HG03460 (cell line): Measurements from ENCODE around the gene PTH2R.
"Not testable (repeated sequence)": the region's sequence is repeated elsewhere in the genome, so short reads cannot be mapped to it uniquely, and the experiment has no call there.

ENCODE experiments used
- ATAC-seq: cut with Tn5 transposase; IDR thresholded peaks from one replicate; pipeline ENCODE4 v1.9.1; 2021; ENCODE audit not compliant: unreplicated experiment

Gene PTH2R

DNA sequence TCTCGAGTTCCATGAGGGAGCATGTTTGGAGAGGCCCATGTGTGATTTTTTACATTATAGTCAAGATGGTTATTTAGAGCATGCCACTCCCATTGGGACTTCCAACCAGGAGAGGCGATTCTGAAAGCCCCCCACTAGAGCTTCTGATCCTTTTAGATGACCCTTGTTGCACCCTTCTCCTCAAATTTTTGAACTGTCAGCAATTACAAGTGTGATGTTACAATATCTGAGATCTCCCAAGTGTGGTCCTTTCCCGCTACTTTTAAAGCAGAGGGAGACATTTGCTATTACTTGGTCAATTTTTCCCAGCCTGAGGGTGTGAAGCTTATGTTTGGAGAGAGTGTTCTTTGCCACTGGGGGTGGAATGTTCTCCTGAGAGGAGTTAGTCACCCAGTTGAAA lies 16.7 kb upstream of the PTH2R start:
- no peak for ATAC-seq

- ATAC-seq: no peak
Observed at GRCh38 chr2:208392300-208392699, 14.3 kb upstream of the PTH2R start.

DNA sequence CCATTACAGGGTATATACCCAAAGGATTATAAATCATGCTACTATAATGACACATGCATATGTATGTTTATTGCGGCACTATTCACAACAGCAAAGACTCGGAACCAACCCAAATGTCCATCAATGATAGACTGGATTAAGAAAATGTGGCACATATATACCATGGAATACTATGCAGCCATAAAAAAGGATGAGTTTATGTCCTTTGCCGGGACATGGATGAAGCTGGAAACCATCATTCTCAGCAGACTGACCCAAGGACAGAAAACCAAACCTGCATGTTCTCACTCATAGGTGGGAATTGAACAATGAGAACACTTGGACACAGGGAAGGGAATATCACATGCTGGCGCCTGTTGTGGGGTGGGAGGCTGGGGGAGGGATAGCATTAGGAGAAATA lies 9.8 kb upstream of the PTH2R start:
- not testable (repeated sequence) for ATAC-seq

DNA sequence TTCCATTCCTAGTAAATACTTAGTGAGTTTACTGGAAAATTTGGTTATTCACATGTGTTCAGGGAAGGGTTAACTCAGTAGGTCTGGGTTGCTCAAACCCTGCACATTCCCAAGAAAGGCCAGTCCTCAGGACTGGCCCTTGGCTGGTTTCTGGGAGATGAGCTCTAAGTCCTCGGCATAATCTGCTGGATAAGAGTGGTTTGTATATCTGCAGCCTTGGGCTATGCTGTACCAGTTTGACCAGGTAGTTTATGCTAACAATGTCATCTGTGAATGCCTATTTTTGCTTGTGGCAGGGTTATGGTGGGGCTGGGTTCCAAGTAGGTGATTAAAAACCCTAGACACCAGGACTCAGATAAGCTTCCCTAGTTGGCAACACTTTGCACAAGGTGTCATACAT lies 7.4 kb upstream of the PTH2R start:
- no peak for ATAC-seq

DNA sequence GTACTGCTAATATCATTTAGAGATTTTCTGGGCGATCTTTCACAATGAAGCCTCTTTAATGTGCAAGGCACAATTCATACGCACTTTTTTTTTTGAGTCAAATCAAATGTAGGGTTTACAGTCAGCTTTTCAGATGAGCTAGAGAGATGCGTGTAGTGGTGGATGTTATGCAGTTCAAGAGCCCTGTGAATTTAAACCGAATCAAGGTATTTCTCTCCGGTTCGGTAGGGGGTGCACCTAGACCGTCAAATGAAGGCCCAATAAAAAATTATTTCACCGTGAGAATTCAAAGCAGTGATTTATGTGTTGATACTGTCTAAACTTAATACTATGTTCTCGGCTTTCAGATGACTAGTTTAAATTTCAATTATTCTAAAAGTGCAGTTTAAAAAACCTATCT lies 1.1 kb downstream of the PTH2R start:
- ATAC-seq: no peak

DNA sequence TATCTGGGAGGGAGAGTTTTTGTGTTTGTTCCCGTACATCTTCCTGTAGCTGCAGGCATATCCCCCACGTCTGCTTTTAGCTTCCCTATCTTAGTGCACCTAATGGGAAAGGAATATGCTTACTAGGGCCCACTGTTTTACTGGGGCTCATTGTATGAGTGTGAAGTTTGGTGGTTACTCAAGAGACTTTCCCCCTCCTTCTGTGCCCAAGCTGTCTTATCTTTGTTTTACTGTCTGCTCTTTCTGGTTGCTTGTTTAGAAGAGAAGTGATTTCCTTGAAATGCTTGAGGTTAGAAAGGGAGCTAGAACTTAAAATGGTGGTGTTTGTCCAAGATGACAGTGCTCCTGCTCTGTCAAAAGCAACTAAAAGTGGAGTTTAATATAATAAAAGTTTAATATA lies 7.3 kb downstream of the PTH2R start:
- no peak for ATAC-seq

DNA sequence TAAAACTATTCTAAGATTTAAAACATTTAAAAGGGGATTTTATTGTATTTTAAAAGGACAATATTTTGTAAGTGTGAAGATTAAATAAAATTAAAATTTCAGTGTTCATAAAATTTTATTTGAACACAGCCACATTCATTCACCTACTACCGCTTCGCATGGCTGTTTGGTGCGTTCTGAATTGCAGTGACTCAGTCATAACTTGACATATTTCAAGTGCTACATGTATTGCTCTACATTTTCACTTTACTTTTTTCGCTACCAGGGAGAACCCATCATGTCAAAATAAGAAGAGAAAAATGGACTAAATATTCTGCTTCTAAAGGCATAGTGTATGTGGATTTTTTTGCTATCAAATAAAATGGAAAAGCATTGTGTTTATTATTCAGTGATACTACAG lies 8.7 kb downstream of the PTH2R start:
- no peak for ATAC-seq

GRCh38 chr2:208415897-208416296 lies 9.3 kb downstream of the PTH2R start:
- no peak for ATAC-seq

- no peak for ATAC-seq
Observed at GRCh38 chr2:208426412-208427045, 19.9 kb downstream of the PTH2R start.

DNA sequence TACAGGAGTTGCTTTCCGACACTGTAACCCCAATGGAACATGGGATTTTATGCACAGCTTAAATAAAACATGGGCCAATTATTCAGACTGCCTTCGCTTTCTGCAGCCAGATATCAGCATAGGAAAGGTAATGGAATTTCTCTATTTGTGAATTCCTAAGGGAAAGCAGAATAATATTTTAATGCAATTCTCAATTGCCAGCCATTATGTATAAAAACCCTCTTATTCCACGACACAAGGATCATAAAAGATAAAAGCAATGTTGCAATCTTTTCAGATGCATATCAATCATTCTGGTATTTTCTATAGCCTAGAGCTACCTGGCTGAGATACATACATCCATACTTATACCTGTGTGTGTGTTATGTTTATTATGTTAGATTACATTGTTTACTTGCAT lies 31.2 kb downstream of the PTH2R start:
- ATAC-seq: no peak

GRCh38 chr2:208440716-208441115 lies 34.1 kb downstream of the PTH2R start:
- ATAC-seq: no peak

DNA sequence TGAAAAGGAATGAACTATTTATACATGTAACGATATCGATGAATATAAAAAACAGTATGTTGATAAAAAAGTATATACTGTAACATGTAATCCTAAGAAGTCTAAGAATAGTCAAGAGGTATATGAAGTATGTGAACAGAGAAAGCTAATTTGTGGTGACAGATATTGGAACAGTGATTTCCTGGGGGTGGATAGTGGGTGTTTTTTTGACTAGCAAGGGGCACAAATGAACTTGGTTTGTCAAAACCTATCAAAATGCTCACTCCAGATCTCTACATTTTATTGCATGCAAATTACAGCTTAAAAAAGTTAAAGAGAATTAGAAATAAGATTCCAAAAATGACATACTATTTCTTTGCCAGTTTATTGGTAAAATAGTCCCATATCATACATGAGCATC lies 35.4 kb downstream of the PTH2R start:
- ATAC-seq: no peak

GRCh38 chr2:208447447-208447846 lies 40.9 kb downstream of the PTH2R start:
- ATAC-seq: not testable (repeated sequence)

- no peak for ATAC-seq
Observed at GRCh38 chr2:208451061-208451460, 44.5 kb downstream of the PTH2R start.

GRCh38 chr2:208454861-208455260 lies 48.3 kb downstream of the PTH2R start:
- ATAC-seq: no peak

- ATAC-seq: no peak
Observed at GRCh38 chr2:208463721-208464120, 57.1 kb downstream of the PTH2R start.

DNA sequence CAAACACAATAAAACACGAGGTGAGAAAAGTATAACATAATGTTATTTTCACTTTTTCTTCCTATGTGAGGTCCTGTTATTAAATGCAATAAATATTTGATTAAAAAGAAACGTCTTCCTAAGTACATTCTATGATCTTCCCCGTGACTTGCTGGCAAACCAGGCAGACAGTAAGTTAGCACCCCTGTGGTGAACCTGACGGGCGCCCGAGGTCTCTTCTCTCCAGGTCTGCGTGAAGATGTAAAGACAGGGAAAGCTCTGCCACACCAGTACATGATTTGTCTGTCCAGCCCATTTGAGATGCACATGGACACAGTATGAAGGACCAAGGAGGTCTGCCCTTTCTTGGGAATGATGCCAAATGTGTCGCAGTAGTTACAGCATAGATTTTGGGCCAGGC lies 57.6 kb downstream of the PTH2R start:
- no peak for ATAC-seq

DNA sequence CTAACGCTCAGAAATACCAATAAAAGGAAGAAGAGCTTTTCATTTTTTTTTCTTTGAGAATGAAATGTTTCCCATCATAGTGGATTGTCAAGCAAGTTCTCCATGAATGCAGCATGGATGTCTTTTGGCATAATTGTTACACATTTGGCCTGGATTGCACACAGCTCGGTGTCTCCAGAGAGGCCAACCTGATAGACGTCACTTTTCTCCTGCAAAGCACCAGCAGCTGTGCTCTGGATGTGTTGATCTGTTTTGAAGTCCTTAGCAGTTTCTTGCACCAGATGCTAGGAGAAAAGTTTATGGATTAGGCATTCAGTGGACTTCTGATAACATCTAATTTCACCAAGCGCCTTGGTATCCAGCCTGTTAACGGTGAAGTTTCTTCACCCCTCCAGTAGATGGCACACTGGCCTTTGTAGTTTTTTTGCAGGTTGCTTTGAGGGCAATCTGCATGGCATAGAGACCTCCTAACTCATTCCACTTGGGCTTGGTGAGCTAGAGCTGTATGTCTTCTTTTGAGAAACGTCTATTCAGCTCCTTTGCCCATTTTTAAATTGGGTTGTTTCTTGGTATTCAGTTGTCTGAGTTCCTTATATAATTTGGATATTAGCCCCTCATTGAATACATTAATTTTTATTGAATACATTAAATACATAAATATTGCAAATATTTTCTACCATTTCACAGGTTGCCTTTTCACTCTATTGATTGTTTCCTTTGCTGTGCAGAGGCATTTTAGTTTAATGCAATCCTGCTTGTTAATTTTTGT lies 59.7 kb downstream of the PTH2R start:
- ATAC-seq: peak; percentile 71

GRCh38 chr2:208466920-208467298 lies 60.3 kb downstream of the PTH2R start:
- ATAC-seq: no peak

GRCh38 chr2:208467564-208467963 lies 61.0 kb downstream of the PTH2R start:
- ATAC-seq: no peak

GRCh38 chr2:208477741-208478140 lies 71.1 kb downstream of the PTH2R start:
- ATAC-seq: no peak

DNA sequence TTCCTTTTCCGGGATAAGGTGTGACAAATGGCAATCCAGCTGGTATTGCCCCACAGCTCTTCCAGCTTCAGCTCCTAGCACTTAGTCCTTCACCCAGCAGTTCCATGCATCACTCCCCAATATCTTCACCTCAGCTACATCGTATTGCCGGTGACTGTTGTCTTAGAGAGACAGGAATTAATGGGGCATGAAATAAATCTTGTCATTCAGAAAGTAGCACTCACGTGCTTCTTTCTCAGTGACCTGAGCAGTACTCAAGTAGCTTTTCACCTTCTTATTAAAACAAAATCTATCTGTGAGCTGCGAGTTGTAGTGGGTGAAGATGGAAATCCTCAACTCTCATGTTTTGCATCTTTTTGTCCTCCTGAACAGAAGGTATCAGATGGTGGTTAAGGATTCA lies 72.8 kb downstream of the PTH2R start:
- ATAC-seq: no peak

DNA sequence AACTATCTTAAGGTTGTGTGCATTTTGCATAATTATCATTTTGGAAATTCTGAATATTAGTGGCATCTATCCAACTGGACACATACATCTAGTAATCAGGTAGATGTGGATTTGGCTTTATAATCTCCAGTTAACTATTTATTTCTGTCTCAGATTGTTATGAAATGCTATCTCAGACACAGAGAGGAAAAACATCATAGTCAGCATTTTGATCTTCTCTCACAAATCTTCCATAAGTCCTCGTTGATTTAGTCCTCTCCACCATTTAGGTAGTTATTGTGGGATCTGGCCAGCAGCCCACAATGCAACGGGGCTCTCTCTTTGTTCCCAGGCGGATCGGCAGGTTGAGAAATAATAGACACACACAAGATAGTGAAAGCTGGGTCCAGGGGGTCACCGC lies 75.4 kb downstream of the PTH2R start:
- not testable (repeated sequence) for ATAC-seq
